ENCODE results near the gene CNN3. TPM values are rescaled to one million over a fixed set of nuclear protein-coding genes. Genes with fewer than 3 reads are reported as not detected.

CNN3 gene
- total RNA-seq, 1 experiment from 2014 or later, result 346 TPM

- DNase-seq (ENCODE audit: low read depth), result no peak
These were observed 70.0 kb downstream of the CNN3 start for GRCh38 chr1:94856868-94857267.

- DNase-seq (ENCODE audit: low read depth), result no peak
These were observed 70.9 kb downstream of the CNN3 start for GRCh38 chr1:94856004-94856403.

- no peak for DNase-seq (ENCODE audit: low read depth)
These were observed 71.6 kb downstream of the CNN3 start for GRCh38 chr1:94855307-94855700.

GRCh38 chr1:94854458-94855306 is 72.2 kb downstream of the CNN3 start:
- peak; percentile 94 for DNase-seq (ENCODE audit: low read depth)

- DNase-seq (ENCODE audit: low read depth), result no peak
These were observed 74.1 kb downstream of the CNN3 start for GRCh38 chr1:94852788-94853187.

- no peak for DNase-seq (ENCODE audit: low read depth)
These were observed 75.3 kb downstream of the CNN3 start for GRCh38 chr1:94851571-94851970.

Other genes starting within 250 kb of the CNN3 start
- gene SLC44A3, start 106.8 kb downstream of the CNN3 start, total RNA-seq (2014; rRNA removed; shearing (Covaris generic)), result 0.30 and 0.31 TPM in 2 replicates
- 7.1 and 7.7 TPM in 2 replicates for gene ALG14, start 145.8 kb upstream of the CNN3 start, total RNA-seq (2014; rRNA removed; shearing (Covaris generic))
- gene TLCD4, start 190.2 kb upstream of the CNN3 start, total RNA-seq (2014; rRNA removed; shearing (Covaris generic)), result 1.5 and 2.0 TPM in 2 replicates